Vagina (tissue), 2 donors: ENCODE data around the gene CNTN1.

Experiments used
- CTCF ChIP-seq, 3 experiments: fragments of 450-650 bp in 2 of 3; fragments of 200-600 bp in 1 of 3; sonication (generic) in 1 of 3; IDR thresholded peaks; one replicate each; pipeline ENCODE4 v1.5.1; 2017 to 2019; ENCODE audit warnings: antibody characterized with exemption in 3 of 3, mild to moderate bottlenecking in 2 of 3, moderate library complexity in 2 of 3
- POLR2AphosphoS5 ChIP-seq, 2 donors: sonication (generic); formaldehyde crosslinking; IDR thresholded peaks; one replicate each; pipeline ENCODE4 v1.9.0; 2017; ENCODE audit warnings: antibody characterized with exemption in 2 of 2, mild to moderate bottlenecking in 2 of 2, low read depth in 1 of 2; ENCODE audit not compliant: insufficient read depth in 1 of 2

- TF ChIP-seq POLR2AphosphoS5 (IDR thresholded peaks at IDR 0.05; ENCODE audit: insufficient read depth in 1 of 2, low read depth in 1 of 2) (no peak), CTCF (IDR thresholded peaks at IDR 0.05) (no peak)
Measured at GRCh38 chr12:40717576-40717975, 25.3 kb downstream of the CNTN1 start.
